HL-60/S4 (cell line): ENCODE measurements around the gene RETREG2.

Experiments used
- in situ Hi-C: fragments of 300-500 bp; cut with MboI; formaldehyde crosslinking; loops from 2 replicates; pipeline ENCODE4 v1.14.3; 2022; ENCODE audit warnings: low sequenced_read_pairs

The RETREG2 gene

GRCh38 chr2:219168526-219168925, 9.5 kb upstream of the RETREG2 start:
- in situ Hi-C loops, result loop anchor here (10.0 kb wide), 2 partner anchors 46 to 106 kb away; partner anchors contain the start of genes ABCB6 and DNAJB2

DNA sequence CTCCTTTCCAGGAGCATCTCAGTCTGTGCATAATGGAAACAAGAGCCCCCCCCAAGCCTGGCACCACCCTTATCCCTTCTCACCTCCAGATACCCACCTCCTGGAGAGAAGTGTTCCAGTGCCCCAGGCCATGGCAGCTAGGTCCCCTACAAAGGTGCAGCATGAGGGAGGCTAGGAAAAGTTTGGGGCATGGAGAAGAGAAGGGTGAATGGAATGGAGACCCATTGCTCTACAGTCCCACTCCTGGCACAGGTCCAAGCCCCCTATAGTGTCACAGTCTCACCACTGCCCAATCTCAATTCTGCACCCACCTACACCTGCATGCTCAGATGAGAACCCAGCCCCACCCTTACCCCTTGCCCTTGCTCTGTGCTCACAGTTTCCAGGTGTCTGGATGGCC, 9.1 kb upstream of the RETREG2 start:
- in situ Hi-C loops, result loop anchor here (10.0 kb wide), 2 partner anchors 46 to 106 kb away; partner anchors contain the start of genes ABCB6 and DNAJB2

DNA sequence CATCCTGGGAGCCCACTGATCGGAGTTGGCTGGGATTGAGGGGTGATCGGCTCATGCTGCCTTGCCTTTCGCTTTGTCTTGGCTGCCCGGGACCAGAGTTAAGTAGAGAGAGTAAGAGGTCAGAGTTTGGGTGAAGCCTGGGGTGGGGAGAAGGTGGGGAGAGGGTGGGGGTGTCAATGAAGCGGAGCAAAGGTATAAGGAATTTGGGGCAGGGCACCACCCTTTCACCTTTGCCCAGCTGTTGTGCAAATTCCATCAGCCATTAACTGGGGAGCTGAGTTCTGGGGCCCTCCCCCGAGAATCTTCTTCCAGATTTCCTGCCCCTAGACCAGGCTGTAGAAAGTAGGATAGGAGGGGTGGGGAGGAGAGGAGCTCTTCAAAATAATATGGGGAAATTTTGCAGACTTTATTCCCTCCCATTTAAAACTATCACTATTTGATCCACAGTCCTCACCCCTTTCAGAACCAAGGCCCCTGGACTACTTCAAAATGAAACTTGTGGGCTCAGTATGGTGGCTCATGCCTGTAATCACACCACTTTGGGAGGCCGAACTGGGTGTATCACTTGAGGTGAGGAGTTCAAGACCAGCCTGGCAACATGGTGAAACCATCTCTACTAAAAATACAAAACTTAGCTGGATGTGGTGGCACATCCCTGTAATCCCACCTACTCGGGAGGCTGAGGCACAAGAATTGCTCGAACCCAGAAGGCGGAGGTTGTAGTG, 8.0 kb upstream of the RETREG2 start, which contains the start of gene SLC23A3:
Gene SLC23A3, minus strand, starts transcription at position 100 of the 725 bp plus-strand sequence. Its CDS starts 45 bp downstream, at position 55.
- in situ Hi-C loops, result loop anchor here (10.0 kb wide), 3 partner anchors 45 to 125 kb away; partner anchors contain the start of genes ABCB6 and DNAJB2

DNA sequence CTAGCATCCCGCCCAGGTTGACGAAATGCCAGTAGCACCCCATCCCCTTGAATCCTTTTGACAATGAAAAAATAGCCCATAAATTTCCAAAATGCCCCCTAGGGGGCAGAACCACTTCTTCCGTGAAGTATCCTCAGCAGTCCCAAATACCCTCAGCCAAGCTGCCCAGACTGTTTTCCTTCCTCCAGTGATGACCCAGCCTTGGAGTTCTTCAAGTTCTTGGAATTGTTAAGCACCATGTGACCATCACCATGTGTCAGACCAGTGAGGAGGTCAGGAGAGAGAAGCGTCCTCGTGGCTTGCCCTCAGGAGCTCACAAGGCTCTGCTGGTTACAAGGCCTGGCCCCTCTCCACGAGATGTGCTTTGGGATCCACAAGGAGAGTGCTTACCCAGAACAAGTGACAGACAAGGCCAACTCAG, 6.8 kb upstream of the RETREG2 start:
- in situ Hi-C loops, result loop anchor here (10.0 kb wide), 1 partner anchor 124 kb away; no protein-coding TSS in a partner anchor

DNA sequence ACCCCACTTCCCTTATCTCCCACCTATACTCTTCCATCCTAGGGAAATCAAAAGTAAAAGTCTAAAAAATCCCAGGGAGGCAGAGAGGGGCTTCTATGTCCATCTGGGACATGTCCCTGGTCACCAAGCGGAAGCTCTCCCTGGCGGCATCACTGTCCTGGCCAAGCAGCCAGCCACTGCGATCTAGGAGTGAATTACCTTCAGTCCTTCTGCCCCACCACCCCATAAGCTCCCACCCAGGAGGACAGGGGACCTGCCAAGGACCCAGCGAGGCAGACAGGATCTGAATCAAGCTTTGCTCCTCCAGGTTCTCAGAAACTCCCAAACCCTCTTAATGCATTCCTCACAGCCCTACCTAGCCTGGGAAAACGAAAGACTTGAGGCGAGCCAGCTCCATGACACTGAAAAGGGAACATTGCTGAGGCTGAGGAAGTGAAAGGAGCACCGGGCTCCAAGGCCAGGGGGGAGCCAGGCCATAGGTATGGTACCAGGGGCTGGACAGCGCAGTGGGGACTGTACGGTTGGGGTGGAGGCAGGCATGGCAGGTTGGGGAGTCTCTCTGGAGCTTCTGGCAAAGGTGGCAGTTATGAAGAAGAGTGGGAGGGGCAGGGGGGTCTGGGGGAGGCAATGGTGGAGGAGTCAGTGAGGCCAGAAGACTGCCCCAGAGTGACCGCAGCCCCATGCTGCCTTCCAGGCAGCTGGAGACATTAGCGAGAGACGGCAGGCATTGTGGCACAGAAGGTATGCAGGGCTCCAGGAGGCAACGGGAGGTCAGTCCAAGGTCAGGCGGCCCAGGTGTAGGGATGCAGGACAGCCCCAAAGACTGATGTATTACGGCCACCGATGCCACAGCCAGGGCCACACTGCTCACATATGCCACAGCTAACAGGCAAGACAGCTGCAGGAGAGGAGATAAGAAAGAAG, 5.6 kb upstream of the RETREG2 start:
- in situ Hi-C loops, result loop anchor here (10.0 kb wide), 1 partner anchor 122 kb away; no protein-coding TSS in a partner anchor

DNA sequence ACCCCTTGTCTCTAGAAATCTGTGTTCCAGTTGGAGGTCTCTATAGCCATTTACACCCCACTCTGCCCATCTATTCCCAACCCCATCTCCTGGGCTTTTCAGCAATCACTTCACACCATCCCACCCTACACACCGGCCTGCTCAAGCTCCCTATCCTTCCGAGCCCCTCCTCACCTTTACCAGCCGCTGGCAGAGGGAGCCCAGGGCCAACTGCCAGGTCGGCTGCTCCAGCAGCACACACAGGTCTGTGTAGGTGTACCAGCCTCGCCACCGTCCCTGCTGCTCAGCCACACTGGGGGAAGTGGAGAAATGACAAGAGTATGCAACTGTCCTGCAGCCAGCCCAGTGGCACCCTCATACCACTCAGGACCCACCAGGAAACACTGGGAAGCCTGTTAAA, 4.9 kb upstream of the RETREG2 start:
- in situ Hi-C loops, result loop anchor here (10.0 kb wide), 1 partner anchor 122 kb away; no protein-coding TSS in a partner anchor

DNA sequence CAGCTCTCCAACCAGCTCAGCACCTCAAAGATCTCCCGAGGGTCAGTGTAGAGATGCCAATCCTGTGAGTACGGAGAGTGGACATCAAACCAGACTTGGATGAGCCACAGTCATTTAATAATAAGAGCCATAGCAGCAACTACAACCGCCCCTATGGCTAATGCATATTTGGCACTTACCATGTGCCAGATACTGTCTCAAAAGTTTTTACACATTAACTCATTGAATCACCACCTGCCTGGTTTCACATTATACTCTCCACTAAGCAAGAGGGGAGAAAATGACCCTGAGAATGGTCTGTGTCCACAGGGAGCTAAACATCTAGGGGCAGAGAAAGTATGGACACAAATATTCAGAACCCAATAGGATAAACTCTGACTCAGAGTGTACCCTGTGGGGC, 3.9 kb upstream of the RETREG2 start:
- in situ Hi-C loops, result loop anchor here (10.0 kb wide), 1 partner anchor 121 kb away; no protein-coding TSS in a partner anchor

DNA sequence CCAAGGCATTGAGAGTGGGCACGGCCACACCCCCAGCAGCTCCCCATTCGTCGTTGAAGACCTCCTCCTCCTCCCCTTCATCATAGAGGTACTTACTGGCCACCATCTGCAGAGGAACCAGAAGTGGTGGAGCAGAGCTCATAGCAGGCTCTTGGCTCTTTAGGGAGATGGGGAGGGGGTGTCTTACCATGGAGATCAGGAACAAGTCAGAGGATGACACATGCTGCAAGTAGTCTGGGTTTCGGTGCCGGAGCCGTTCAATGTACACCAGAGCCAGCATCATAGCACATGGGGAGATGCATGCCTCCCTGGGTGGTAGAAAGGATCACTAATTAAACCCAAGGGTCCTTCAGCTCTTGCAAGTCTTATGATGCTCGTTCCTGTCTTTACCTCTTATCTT, 3.3 kb upstream of the RETREG2 start:
- in situ Hi-C loops, result loop anchor here (10.0 kb wide), 1 partner anchor 120 kb away; no protein-coding TSS in a partner anchor

DNA sequence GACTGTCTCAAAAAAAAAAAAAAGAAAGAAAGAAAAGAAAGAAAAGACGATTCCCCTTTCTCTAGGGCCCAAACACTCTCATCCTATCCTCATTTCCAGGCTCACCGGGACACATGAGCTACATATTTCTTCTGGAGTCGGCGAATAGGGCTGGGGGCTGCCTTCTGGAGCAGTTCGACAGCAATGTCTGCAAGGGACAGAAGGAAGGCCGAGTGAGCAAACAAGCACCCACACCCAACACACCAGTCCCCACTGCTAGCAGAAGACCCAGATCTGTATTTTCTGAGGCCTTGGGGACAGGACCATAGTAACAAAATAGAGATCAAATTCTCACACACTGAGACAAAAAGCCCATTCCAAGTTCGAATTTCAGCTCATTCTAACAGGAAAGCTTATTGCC, 2.6 kb upstream of the RETREG2 start:
- in situ Hi-C loops, result loop anchor here (10.0 kb wide), 1 partner anchor 119 kb away; no protein-coding TSS in a partner anchor

DNA sequence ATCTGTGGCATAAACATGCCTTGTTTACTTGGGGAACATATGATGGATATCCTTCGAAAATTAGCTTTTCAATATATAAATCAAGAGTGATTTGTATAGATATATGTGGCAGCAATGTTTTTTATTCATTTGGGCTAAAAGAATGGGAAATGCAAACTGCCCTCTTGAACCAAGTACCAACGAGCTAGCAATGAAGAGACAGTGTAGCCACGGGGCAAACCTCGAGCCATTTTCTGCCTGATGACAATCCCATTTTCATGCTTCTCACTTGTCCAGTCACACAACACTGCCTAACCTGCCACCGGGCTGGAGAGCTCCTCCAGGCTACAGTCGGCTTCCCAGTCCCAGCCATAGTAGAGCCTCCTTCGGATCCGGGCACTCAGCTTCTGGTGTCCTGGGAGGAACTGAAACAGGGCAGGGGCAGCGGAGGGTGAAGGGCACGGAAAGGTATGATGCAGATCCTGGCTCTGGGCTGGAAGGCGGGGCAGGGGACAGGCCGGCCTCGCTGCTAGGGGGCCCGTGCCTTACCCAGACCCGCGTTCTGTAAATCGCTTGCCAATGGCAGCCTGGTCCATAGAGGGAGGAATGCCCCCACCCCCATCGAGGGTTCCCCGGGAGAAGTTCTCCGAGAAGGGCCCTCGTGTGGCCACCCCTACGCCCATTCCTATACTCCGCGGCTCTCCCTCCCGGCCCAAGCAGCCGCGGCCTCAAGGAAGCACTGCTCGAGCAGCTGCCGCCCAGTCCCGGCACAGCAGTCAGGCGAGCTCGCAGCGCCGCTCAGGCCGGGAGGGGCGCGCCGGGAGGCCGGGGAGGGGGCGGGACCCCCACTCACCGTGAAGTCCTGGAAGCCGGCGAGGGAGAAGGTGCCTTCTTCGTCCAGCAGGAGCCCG, 1.9 kb upstream of the RETREG2 start:
- in situ Hi-C loops, result loop anchor here (10.0 kb wide), 1 partner anchor 119 kb away; no protein-coding TSS in a partner anchor

DNA sequence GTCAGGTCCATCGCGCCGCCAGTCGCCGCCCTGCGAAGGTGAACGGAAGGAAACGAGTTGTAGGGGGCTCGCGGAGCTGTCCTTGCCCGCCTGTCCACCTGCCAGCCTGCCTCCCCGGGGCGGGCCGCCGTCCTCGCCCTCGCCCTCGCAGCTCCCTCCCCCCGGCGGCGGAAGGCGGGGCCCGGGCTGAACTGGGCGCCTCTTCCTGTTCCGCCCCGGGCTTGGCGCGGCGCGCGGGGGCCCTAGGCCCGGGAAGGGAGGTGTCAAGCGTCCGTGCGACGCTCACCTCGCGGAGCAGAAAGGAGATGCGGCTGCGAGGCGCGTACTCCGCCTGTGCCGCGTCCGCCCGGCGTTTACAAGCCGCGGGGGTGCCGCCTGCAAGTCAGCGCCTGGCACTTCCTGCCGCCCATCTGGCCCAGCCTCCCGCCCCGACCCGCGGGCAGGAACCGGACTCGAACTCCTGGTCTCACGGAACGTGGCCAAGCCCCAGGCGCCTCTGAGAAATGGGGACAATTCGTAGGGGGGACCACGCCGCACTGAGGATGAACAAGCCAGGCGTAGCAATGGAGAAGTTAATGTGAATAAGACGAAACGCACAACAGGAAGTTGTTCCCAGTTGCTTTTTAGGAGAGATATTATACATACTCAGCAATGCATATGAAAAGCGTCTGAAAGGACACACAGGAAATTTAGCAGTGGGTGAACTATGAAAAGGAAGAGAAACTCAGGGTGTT, 1.1 kb upstream of the RETREG2 start, which contains the start of gene CNPPD1:
Gene CNPPD1, minus strand, starts transcription at position 108 of the 734 bp plus-strand sequence. Its CDS starts 97 bp downstream, at position 11.
- in situ Hi-C loops, result loop anchor here (10.0 kb wide), 1 partner anchor 118 kb away; no protein-coding TSS in a partner anchor

DNA sequence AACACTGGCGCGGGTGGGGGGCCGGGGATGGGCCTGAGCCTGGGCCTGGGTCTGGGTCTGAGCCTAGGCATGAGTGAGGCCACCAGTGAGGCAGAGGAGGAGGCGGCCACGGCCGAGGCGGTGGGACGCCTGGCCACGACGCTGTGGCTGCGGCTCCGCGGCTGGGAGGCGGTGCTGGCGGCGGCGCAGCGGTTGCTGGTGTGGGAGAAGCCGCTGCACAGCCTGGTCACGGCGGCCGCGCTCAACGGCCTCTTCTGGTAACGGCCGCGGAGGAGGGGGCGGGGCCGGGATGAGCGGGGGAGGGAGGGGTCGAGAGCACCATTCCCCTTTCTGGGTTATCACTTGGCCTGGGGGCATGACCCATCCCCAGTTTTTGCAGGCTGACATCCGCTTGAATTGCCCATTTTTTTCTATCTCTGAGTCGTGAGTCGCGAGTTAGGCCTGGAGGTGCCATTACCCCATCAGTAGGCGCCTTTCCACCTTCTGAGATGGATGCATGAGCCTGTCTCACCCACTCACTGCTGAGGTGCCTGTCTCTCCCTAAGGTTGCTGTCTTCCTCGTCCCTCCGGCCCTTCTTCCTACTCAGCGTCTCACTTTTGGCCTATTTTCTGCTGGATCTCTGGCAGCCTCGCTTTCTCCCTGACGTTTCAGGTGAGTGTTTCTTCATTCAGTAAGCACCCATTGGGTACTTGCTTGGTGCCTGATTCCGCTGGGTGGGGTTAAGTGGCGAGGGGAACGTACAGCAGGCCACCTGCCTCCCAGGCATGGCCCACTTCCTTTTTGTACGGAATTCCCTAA, 501 bp downstream of the RETREG2 start:
- in situ Hi-C loops, result loop anchor here (10.0 kb wide), 1 partner anchor 116 kb away; no protein-coding TSS in a partner anchor

DNA sequence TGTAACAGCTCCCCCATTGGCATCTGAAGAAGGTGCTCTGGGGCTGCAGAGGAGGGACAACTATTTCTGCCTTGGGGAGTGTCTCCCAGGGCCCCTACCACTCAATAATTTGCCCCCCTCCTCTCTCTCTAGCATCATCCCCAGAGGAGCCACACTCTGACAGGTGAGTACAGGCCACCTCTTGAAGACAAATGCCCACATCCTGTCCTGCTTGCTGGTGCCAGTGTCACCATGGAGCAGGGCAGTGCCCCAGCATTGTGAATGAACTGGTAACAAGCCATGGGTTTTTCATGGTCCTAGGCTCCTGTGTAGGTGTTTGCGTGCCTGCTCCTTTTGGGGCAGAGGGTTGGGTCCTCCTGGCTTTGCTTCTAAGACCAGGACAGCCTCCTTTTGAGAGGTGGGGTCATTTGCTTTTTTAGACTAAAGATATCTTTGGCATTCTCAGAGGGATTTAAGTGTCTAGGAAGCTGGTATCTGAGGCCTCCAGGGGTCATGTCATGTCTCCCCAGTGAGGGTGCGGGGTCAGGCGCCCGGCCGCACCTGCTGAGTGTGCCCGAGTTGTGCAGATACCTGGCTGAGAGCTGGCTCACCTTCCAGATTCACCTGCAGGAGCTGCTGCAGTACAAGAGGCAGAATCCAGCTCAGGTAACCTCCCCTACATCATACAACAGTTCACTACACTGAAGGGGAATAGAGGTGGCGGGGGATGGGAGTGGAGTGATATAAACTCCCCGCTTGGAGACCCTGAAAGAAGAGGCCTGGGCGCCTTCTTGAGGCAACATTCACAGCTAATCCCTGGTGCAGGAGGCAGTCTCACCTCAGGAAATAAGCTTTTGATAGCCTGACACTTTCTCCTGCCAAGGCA, 1.8 kb downstream of the RETREG2 start:
- in situ Hi-C loops, result loop anchor here (10.0 kb wide), 1 partner anchor 115 kb away; no protein-coding TSS in a partner anchor

GRCh38 chr2:219180961-219181360, 2.9 kb downstream of the RETREG2 start:
- in situ Hi-C loops, result no loop called here

GRCh38 chr2:219181531-219181930, 3.5 kb downstream of the RETREG2 start:
- in situ Hi-C loops, result no loop called here

DNA sequence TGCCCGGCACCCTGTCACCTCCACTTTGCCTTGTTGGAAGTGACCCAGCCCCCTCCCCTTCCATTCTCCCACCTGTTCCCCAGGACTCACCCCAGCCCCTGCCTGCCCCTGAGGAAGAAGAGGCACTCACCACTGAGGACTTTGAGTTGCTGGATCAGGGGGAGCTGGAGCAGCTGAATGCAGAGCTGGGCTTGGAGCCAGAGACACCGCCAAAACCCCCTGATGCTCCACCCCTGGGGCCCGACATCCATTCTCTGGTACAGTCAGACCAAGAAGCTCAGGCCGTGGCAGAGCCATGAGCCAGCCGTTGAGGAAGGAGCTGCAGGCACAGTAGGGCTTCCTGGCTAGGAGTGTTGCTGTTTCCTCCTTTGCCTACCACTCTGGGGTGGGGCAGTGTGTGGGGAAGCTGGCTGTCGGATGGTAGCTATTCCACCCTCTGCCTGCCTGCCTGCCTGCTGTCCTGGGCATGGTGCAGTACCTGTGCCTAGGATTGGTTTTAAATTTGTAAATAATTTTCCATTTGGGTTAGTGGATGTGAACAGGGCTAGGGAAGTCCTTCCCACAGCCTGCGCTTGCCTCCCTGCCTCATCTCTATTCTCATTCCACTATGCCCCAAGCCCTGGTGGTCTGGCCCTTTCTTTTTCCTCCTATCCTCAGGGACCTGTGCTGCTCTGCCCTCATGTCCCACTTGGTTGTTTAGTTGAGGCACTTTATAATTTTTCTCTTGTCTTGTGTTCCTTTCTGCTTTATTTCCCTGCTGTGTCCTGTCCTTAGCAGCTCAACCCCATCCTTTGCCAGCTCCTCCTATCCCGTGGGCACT, 4.5 kb downstream of the RETREG2 start:
- in situ Hi-C loops, result no loop called here
